Activated T-cell treated with anti-CD3 and anti-CD28 coated beads for 48 hours (primary cell): ENCODE data around the gene EHMT1.
"Not testable (repeated sequence)": the region's sequence is repeated elsewhere in the genome, so short reads cannot be mapped to it uniquely, and the experiment has no call there.

Experiments
- DNase-seq: peaks from one replicate; pipeline ENCODE4 v3.0.0-alpha.2; 2020; ENCODE audit warnings: low read depth

The EHMT1 gene

DNA sequence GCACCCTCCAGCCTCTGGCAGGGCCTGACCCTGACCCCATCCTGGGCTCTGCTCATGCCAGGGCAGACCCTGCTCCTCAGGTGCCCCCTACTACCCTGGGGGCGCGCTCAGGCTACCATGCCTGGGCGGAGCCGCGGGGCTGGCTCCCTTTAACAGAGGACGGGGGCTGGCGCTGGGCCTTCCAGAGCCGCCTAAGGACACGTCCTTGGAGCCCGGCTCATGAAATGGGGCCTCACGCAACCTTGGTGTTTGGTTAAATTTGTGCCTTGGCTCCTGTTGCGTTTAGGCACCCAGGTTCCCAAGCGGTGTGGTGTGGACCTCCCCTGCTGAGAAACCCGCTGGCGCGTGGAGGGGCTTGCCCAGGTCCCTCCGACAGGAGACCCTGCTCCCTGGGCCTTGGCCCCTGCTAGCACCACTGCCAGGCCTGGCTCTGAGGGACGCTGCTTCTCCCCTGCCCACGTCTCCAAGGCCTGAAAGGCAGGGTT, 3.4 kb upstream of the EHMT1 start:
- DNase-seq = no peak

DNA sequence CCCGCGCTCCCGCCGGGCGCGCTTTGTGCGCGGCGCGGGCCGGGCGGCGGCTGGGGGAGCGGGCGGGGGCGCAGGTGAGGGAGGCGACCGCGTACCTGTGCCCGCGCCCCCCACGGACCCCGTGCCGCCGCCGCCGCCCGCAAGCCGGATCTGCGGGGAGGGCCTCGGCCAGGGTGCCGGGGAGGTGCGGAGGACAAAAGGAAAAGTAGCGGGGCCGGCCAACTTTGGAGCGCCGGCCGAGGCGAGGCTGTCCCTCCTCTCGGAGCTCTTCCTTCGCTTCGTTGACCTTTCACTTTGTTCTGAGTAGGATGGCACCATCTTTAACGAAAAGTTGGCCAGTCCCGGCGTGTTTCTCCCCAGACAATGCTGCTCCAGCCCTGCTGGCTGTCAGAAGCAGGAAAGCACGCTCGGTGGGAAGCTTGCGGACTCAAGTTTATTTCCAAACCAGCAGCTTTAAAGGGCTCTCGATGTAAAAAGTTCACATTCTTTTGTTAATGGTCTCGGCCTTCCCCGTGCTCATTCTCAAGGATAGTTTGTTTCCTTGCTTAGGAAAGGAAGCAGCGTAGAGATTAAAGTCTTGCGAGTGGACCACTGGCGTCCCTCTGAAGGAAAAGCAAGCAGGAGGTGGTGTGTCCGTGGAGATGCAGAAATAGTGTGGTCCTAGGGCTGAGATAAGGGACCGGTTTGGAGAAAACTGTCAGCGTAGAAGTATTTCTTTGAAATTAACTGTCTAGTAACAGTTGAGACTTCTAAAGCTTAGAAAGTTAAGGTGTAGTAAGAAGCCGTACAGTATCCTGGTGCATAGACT, 639 bp downstream of the EHMT1 start:
- no peak for DNase-seq

DNA sequence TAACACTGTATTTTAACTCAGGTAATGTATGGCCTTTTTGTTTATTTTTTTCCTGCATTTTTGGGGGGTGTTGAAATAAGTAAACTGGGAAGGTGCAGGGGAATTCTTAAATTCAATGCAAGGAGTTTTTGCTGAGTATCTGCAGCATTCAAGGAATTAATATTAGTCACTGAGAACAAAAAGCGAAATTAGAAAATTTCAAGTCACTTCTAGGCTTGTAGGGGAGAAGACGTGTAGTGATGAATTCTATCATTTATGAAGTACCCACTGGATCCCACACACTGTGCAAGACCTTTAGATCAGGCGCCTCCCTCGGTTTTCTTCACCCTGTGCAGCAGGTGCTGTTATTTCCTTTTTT, 1.2 kb downstream of the EHMT1 start:
- DNase-seq = no peak

DNA sequence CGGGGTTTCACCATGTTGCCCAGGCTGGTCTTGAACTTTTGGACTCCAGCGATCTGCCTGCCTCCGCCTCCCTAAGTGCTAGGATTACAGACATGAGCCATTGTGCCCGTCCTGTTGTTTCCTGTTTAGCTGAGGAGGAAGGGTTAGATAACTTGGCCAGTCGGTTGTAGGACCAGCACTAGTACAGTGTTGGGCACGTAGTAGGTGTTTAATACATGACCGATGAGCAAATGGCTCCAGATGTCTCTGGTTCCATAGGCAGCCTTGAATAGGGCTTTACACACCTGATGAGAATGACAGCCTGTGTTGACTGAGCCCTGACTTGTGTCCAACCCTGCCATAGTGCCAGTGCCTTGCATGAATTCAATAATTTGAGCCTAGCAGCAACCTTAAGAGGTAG, 1.8 kb downstream of the EHMT1 start:
- no peak for DNase-seq

DNA sequence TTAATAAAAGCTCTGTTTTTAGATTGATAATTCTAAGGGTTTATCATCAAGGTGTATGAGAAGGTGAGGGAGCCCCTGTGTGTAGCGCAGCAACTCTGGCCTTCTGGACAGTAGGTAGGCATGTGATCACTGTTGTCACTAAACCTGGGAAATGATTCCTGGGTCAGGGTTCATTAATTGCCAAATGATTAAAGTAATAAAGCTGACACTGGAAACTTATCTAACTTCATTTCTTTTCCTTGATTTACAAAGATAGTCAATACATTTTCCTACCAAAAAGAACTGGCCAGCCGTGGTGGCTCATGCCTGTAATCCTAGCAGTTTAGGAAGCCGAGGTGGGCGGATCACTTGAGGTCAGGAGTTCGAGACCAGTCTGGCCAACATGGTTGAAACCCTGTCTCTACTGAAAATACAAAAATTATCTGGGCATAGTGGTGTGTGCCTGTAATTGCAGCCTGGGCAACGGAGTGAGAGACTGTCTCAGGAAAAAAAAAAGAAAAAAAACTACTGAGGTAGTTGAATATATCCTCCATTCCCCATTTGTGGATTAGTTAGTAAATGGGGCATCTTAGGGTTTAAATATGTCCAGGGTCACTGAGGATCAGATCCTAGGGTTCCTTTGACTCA, 2.4 kb downstream of the EHMT1 start:
- no peak for DNase-seq

DNA sequence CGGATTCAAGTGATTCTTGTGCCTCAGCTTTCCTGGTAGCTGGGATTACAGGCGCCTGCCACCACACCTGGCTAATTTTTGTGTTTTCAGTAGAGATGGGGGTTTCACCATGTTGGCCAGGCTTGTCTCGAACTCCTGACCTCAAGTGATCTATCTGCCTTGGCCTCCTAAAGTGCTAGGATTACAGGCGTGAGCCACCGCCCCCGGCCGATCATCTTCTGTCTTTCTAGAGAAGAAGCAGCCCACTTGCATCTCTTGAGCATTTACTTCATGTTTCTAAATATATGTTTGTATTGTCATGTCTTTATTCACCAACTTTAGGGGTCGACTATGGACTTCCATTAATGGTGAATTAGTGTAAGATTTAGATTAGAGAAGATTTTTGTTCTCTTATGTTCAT, 3.4 kb downstream of the EHMT1 start:
- not testable (repeated sequence) for DNase-seq

DNA sequence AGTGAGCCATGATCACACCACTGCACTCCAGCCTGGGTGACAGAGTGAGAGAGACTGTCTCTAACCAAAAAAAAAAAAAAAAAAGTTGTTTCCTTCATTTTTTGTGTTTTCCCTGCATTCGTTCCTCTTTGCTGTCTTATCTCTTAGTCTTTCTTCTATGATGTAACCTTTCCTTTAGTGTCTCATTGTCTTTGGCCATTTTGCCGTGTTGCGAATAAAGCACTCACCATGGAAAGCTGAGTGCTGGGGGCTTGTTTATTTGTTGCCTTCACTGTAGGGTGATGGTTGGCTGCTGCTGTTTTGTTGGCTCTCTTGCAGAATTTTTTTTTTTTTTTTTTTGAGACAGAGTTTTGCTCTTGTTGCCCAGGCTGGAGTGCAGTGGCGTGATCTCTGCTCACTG, 7.7 kb downstream of the EHMT1 start:
- DNase-seq = no peak

DNA sequence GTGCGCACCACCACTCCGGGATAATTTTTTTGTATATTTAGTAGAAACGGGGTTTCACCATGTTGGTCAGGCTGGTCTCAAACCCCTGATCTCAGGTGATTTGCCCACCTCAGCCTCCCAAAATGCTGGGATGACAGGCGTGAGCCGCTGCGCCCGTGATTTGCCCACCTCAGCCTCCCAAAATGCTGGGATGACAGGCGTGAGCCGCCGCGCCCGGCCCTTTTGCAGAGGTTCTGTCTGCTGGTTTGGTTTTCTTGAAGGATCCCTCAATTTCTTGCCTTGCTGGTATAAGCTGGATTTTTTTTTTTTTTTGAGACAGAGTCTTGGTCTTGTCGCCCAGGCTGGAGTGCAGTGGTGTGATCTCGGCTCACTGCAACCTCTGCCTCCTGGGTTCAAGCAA, 8.6 kb downstream of the EHMT1 start:
- not testable (repeated sequence) for DNase-seq

DNA sequence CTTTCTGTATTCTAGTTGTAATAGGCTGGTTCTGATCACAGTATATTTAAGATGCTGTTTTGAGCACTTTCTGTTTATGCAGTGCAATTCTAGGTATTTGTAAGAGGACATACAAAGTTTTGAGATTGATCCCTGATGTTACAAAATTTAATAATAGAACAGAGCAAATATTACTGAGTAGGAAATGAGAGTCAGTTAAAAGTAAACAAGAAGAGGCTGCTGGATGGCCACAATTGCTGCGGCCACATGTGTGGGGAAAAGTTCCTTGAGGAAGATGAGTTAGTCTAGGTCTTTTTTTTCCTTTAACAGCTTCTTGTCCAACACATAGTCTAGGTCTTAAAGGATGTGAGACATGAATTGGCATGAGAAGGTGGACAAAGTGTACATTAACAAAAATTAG, 11.3 kb downstream of the EHMT1 start:
- DNase-seq = no peak

DNA sequence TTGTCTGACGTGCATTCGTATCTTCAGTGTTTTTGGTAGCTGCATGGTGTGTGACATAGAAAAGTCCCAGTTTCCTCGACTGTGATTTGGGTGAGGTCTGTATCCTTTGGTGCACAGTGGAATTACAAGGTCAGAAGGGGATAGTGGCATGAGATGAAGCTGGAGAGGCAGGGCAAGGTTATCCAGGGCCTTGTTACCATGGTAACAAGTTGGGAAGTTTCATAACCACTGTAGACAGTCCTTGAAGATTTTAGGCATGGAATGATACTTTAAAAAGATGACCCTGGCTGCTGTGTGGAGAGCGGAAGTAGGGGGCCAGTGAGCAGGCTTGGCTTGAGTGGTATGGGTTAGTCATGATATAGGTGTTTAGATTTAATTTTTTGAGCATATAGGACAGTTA, 11.9 kb downstream of the EHMT1 start:
- no peak for DNase-seq

DNA sequence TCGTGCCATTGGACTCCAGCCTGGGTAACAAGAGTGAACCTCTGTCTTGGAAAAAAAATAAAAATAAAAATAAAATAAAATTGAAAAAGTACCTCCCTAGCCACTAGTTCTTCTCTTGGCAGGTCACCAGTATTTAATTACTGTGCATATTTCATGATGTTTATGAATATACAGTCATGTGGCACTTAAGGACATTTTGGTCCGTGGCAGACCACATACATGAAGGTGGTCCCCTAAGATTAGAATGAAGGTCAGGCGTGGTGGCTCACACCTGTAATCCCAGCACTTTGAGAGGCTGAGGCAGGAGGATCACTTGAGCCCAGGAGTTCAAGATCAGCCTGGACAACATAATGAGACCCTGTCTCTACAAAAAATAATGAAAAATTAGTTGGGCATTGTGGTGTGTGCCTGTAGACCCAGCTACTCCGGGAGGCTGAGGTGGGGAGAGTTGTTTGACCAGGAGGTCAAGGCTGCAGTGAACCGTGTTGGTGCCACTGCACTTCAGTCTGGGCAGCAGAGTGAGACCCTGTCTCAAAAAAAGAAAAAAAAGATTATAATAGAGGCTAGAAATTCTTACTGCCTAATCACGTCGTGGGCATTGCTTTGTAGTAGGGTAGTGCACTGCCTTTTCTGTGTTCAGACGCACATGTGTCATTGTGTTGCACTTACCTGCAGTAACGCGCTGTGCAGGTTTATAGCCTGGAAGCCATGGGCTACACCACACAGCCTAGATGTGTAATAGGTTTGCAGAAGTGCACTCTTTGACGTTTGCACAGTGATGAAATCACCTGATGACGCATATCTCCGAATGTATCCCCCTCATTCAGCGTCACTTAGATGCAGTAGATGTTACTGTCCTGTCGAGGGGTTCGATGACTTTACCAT, 12.8 kb downstream of the EHMT1 start:
- no peak for DNase-seq

DNA sequence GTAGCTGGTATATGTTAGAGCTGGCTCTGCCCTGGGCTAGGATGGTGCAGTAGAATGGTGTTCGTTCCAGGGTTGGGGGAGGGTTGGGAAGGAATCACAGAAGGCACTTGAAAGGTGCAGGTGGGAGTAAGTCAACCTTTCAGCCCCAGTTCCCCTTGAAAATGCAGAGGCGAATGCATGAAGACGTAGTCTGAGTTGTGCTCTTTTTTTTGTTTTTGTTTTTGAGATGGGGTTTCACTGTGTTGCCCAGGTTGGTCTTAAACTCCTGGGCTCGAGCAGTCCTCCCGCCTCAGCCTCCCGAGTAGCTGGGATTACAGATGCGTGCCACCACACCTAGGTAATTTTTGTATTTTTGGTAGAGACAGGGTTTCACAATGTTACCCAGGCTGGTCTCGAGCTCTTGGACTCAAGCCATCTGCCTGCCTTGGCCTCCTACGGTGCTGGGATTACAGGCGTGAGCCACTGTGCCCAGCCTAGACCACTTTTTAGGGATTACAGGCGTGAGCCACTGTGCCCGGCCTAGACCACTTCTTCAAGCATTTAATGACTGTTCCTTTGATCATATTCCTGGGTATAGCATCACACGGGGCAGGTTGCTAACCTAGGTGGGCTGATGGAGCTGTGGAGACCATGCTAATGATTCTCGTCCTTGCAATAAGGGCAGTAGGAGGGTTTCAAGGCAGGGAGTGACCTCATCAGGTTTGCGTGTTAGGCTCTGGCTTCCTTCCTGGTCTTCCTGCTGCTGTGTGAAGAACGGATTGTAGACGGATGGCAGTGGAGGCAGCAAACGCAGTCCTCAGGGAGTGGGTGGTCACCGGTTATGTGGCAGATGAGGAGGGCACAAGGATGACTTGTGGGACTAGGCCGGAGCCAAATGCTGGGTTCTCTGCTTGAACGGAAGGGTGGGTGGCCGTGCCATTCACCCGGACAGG, 13.7 kb downstream of the EHMT1 start:
- no peak for DNase-seq

DNA sequence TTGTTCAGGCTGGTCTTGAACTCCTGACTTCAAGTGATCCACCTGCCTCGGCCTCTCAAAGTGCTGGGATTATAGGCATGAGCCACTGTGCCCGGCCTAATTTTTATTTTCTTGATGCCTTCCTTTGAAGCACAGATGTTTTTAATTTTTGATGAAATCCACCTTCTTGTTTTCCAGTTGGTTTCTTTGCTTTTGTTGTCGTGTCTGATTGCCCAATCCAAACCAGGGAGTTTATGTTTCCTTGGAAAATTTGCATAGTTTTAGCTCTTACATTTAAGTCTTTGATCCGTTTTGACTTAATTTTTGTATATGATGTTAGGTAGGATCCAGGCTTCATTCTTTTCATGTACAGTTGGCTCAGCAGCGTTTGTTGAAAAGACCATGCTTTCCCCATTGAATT, 15.2 kb downstream of the EHMT1 start:
- no peak for DNase-seq

DNA sequence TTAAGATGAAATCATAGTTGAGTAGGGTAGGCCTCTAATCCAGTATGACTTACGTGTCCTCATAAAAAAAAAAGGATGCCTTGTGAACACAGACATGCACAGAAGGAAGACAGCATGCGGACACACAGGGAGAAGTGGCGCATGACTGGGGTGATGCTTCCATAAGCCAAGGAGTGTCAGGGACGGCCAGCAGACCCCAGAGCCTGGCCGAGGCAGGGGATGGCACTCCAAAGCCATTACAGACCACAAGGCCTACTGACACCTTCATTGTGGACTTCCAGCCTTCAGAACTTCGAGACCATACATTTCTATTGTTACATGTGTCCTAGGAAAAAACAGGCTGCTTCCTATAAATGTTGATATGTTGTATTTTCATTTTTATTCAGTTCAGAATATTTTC, 19.9 kb downstream of the EHMT1 start:
- DNase-seq = no peak

DNA sequence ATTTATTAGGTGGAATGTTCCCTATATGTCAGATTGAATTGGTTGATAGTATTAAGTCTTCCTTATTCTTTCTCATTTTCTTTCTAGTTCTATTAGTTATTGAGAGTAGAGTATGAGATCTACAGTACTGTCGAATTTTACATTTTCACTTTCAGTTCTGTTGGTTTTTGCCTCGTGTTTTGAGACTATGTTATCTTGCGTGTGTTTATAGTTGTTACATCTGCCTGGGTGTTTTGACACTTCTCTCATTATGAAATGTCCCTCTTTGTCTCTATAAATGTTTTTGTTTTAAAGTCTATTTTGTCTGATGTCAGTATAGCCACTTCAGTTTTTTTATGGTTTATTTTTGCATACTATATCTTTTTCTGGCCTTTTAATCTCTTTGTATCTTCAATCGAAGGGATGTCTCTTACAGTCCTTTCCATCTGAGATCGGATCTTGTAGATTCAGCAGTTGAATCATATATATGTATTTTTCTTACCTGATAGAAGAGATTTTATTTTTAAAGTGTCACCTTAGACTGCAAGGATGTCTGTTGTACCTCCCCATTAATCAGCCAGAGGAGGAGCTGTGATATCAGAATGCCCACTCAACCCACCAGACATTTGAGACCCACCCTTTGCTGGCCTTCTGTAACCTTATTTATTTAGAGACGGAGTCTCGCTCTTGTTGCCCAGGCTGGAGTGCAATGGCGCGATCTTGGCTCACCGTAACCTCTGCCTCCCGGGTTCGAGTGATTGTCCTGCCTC, 20.7 kb downstream of the EHMT1 start:
- DNase-seq = no peak

DNA sequence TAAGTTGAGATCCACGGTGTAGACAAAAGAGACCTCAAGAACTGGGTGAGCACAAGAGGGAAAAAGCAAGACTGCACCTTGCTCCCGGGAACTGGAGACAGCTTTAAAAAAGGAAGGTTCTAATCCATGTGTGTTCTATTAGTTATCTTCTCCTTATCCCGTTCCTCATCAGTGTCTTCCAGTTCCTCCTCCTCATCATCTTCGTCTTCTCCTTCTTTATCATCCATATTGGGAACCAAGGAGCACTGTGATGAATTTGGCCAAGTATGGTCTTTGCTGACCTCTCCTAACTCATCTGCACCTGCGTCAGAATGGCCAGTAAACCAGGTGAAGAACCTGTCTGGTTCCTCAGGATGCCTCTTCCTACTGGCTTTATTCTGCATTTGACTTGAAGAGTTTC, 22.1 kb downstream of the EHMT1 start:
- DNase-seq = no peak

DNA sequence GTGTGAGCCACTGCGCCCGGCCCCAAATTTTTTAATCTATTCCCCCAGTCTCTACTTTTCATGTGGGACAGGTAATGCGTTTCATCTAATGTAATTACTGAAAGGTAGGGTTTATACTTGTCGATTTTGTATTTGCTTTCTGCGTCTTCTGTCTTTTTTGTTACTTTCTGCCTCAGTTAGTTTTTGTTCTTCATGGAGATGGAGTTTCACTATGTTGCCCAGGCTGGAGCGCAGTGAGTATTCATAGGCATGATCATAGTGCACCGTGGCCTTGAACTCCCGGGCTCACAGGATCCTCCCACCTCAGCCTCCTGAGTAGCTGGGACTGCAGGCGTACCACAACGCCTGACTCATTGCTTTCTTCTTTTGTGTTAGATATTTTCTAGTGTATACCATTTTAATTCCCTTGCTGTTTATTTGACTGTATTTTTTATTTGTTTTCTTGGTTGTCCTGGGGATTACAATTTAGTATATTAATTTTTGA, 23.4 kb downstream of the EHMT1 start:
- DNase-seq = no peak

DNA sequence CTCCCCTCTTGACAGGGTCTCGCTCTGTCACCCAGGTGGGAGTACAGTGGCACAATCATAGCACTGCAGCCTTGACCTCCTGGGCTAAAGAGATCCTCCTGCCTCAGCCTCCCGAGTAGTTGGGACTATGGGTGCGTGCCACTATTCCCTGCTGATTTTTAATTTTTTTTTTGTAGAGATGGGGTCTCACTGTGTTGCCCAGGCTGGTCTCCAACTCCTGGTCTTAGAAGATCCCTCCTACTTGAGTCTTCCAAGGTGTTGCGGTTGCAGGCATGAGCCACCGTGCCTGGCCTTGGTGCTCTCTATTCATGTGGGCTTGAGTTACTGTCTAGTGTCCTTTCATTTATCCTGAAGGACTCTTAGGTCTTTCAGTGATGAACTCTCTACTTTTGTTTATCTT, 24.1 kb downstream of the EHMT1 start:
- DNase-seq = no peak

DNA sequence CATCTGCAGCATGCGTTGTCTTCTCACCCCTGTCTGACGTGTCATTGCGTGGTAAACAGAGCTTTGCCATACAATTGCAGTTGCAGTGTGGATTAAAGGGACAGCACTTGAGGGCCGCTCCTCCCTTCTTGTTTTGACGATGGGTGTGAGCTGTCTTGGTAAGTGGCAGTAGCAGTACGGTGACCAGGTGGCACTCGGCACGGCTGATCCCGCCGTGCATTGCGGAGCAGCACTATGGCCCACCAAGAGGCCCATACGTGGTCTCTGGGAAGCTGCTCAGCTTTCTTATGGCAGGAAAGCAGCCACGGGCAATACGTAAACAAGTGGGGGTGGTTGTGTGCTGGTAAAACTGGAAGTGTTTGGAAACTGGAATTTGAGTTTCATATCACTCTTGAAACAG, 25.1 kb downstream of the EHMT1 start:
- DNase-seq = no peak

DNA sequence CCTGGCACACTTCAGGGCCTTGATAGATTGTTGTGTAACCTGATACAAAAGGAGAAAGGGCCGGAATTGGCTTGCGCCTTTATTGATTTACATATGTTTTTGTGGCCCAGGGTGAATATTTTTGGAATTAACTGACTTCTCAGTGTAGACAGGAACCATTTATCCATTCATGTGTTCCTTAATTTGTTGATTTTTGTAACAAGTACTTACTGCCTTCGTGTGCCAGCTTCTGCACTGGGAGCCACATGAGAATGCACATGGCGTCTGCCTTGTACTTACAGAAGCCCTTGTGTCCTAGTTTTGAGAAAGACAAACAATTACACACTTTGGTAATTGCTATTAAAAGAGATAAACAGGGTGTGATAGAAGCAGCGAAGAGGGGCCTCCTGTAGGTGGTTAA, 26.4 kb downstream of the EHMT1 start:
- DNase-seq = no peak

DNA sequence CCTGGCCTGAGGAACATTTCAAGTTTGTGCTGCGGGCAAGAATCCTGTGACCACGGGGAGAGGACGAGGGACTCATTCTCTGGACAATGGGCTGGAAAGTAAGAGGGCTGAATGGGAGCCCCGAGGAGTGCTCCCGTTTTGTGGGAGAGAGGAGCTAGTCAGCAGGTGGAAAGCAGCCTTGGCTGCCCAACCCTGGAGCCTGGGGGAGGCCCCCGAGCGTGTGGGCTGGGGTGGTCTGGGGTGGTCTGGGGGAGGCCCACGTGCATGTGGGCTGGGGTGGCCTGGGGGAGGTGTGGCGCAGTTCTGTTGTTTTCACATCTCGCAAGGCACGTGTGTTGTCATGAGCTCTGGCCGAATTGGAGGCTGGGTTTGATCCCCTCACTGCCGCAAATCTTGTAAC, 27.5 kb downstream of the EHMT1 start:
- DNase-seq = no peak
